ENCODE data around the gene ZFHX3.

- TF ChIP-seq, protein P1, sequence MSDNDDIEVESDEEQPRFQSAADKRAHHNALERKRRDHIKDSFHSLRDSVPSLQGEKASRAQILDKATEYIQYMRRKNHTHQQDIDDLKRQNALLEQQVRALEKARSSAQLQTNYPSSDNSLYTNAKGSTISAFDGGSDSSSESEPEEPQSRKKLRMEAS (IDR thresholded peaks at IDR 0.05; ENCODE audit: insufficient read depth, insufficient read length): no peak
- TF ChIP-seq, protein P2, sequence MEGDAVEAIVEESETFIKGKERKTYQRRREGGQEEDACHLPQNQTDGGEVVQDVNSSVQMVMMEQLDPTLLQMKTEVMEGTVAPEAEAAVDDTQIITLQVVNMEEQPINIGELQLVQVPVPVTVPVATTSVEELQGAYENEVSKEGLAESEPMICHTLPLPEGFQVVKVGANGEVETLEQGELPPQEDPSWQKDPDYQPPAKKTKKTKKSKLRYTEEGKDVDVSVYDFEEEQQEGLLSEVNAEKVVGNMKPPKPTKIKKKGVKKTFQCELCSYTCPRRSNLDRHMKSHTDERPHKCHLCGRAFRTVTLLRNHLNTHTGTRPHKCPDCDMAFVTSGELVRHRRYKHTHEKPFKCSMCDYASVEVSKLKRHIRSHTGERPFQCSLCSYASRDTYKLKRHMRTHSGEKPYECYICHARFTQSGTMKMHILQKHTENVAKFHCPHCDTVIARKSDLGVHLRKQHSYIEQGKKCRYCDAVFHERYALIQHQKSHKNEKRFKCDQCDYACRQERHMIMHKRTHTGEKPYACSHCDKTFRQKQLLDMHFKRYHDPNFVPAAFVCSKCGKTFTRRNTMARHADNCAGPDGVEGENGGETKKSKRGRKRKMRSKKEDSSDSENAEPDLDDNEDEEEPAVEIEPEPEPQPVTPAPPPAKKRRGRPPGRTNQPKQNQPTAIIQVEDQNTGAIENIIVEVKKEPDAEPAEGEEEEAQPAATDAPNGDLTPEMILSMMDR (IDR thresholded peaks at IDR 0.05; ENCODE audit: extremely low read depth in 1 of 2, insufficient read depth in 1 of 2, low read depth in 1 of 2, low read length in 2 of 2): no peak
- TF ChIP-seq MYC (IDR thresholded peaks at IDR 0.05; ENCODE audit: low read depth, low read length) (no peak), POLR2A (IDR thresholded peaks at IDR 0.05; ENCODE audit: low read depth, low read length) (no peak), POLR2AphosphoS5 (IDR thresholded peaks at IDR 0.05; ENCODE audit: insufficient read depth, low read depth, low read length) (no peak), EZH2 (IDR thresholded peaks at IDR 0.05; ENCODE audit: borderline replicate concordance, low read depth, low read length, severe bottlenecking) (no peak), JUN (IDR thresholded peaks at IDR 0.05; ENCODE audit: borderline replicate concordance, insufficient read depth, insufficient read length, low read depth) (no peak), GATA2 (IDR thresholded peaks at IDR 0.05; ENCODE audit: insufficient read depth, insufficient read length, low read depth, low read length) (no peak)
Observed at GRCh38 chr16:72910875-72911274, 137.1 kb downstream of the ZFHX3 start.

All from endothelial cell of umbilical vein (primary cell).